ENCODE measurements around the gene DBN1. TPM values are rescaled to one million over a fixed set of nuclear protein-coding genes. Genes with fewer than 3 reads are reported as not detected.

DBN1 gene
- total and polyA plus RNA-seq, 9 of the 15 experiments (the other 6 are each of a cell fraction or from before 2014, with no cell fraction given), result 0.25 to 87.2 (median 27.9) TPM

DNA sequence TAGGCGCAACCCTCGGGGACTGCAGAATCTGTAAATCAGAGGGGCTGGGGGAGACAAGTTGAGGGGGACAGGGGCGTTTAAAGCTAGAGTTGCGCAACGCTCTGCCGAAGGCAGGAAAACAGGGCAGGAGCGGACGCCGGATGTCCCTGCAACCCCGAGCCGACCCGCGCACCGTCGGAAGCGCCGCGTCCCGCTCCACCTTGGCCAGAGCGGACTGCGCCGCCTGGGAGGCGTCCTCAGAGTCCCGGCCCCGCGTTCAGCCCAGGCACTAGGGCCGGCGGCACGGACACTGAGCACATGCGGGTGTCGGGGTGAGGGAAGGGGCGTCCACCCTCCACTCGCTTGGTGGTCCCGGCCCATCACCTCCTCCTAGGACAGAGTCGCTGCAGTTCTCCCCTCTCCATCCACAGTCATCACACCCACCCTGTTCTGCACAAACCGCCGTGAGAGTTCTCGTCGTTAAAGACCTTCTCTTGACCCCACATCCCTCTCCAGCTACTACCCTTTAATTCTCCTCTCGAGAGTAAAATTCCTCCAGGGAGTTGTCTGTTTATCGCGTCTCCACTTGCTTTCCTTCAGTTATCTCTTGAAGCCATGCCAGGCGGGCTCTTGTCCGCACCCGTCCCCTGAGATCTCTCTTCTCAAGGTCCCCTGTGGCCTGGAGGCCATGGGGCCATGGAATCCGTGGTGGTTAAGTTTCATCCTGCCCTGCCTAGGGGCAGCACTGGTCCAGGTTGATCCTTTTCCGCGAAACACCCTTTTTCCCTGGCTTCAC is 24.8 kb upstream of the DBN1 start (continued):
- TF ChIP-seq, protein P1, sequence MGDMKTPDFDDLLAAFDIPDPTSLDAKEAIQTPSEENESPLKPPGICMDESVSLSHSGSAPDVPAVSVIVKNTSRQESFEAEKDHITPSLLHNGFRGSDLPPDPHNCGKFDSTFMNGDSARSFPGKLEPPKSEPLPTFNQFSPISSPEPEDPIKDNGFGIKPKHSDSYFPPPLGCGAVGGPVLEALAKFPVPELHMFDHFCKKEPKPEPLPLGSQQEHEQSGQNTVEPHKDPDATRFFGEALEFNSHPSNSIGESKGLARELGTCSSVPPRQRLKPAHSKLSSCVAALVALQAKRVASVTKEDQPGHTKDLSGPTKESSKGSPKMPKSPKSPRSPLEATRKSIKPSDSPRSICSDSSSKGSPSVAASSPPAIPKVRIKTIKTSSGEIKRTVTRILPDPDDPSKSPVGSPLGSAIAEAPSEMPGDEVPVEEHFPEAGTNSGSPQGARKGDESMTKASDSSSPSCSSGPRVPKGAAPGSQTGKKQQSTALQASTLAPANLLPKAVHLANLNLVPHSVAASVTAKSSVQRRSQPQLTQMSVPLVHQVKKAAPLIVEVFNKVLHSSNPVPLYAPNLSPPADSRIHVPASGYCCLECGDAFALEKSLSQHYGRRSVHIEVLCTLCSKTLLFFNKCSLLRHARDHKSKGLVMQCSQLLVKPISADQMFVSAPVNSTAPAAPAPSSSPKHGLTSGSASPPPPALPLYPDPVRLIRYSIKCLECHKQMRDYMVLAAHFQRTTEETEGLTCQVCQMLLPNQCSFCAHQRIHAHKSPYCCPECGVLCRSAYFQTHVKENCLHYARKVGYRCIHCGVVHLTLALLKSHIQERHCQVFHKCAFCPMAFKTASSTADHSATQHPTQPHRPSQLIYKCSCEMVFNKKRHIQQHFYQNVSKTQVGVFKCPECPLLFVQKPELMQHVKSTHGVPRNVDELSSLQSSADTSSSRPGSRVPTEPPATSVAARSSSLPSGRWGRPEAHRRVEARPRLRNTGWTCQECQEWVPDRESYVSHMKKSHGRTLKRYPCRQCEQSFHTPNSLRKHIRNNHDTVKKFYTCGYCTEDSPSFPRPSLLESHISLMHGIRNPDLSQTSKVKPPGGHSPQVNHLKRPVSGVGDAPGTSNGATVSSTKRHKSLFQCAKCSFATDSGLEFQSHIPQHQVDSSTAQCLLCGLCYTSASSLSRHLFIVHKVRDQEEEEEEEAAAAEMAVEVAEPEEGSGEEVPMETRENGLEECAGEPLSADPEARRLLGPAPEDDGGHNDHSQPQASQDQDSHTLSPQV (IDR thresholded peaks at IDR 0.05), result 0 out of 2 replicates have a peak, but pooled peaks have one; percentile 58
- TF ChIP-seq KDM1A (IDR thresholded peaks at IDR 0.05) (0 out of 4 replicates have a peak, but pooled peaks of 1 of the 2 experiments have one; percentile 7), ERF (CRISPR knock-in tag; IDR thresholded peaks at IDR 0.05) (no peak), ZNF232 (CRISPR knock-in tag; IDR thresholded peaks at IDR 0.05) (0 out of 2 replicates have a peak, but pooled peaks have one; percentile 26), JUN (IDR thresholded peaks at IDR 0.05; ENCODE audit: borderline replicate concordance, low read depth, low read length) (no peak), JUN (CRISPR knock-in tag; IDR thresholded peaks at IDR 0.05; ENCODE audit: borderline replicate concordance) (peak; percentile 62; the same call in 1 of the 2 replicates), LEF1 (IDR thresholded peaks at IDR 0.05) (no peak; the same call in 1 of the 2 replicates), SIN3A (IDR thresholded peaks at IDR 0.05; ENCODE audit: borderline replicate concordance in 2 of 2, control insufficient read depth in 1 of 2, low read depth in 2 of 2, low read length in 2 of 2) (0 out of 4 replicates have a peak, but pooled peaks have one; percentile 11 to 55), TCF3 (CRISPR knock-in tag; IDR thresholded peaks at IDR 0.05) (peak; percentile 72), SMARCE1 (IDR thresholded peaks at IDR 0.05) (peak; percentile 27; the same call in 1 of the 2 replicates), NR1H2 (CRISPR knock-in tag; IDR thresholded peaks at IDR 0.05) (0 out of 2 replicates have a peak, but pooled peaks have one; percentile 72), TGIF2 (CRISPR knock-in tag; IDR thresholded peaks at IDR 0.05) (0 out of 2 replicates have a peak, but pooled peaks have one; percentile 38), CHD1 (IDR thresholded peaks at IDR 0.05; ENCODE audit: low read length) (peak; percentile 94)
- TF ChIP-seq, protein P2, sequence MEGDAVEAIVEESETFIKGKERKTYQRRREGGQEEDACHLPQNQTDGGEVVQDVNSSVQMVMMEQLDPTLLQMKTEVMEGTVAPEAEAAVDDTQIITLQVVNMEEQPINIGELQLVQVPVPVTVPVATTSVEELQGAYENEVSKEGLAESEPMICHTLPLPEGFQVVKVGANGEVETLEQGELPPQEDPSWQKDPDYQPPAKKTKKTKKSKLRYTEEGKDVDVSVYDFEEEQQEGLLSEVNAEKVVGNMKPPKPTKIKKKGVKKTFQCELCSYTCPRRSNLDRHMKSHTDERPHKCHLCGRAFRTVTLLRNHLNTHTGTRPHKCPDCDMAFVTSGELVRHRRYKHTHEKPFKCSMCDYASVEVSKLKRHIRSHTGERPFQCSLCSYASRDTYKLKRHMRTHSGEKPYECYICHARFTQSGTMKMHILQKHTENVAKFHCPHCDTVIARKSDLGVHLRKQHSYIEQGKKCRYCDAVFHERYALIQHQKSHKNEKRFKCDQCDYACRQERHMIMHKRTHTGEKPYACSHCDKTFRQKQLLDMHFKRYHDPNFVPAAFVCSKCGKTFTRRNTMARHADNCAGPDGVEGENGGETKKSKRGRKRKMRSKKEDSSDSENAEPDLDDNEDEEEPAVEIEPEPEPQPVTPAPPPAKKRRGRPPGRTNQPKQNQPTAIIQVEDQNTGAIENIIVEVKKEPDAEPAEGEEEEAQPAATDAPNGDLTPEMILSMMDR (IDR thresholded peaks at IDR 0.05 in 2 of 3, conservative IDR thresholded peaks at IDR 0.05 in 1 of 3; ENCODE audit: insufficient read depth in 2 of 3, low read depth in 1 of 3, low read length in 3 of 3), result 0 out of 6 replicates have a peak, but pooled peaks of 1 of the 3 experiments have one; percentile 4
- TF ChIP-seq, protein P3, sequence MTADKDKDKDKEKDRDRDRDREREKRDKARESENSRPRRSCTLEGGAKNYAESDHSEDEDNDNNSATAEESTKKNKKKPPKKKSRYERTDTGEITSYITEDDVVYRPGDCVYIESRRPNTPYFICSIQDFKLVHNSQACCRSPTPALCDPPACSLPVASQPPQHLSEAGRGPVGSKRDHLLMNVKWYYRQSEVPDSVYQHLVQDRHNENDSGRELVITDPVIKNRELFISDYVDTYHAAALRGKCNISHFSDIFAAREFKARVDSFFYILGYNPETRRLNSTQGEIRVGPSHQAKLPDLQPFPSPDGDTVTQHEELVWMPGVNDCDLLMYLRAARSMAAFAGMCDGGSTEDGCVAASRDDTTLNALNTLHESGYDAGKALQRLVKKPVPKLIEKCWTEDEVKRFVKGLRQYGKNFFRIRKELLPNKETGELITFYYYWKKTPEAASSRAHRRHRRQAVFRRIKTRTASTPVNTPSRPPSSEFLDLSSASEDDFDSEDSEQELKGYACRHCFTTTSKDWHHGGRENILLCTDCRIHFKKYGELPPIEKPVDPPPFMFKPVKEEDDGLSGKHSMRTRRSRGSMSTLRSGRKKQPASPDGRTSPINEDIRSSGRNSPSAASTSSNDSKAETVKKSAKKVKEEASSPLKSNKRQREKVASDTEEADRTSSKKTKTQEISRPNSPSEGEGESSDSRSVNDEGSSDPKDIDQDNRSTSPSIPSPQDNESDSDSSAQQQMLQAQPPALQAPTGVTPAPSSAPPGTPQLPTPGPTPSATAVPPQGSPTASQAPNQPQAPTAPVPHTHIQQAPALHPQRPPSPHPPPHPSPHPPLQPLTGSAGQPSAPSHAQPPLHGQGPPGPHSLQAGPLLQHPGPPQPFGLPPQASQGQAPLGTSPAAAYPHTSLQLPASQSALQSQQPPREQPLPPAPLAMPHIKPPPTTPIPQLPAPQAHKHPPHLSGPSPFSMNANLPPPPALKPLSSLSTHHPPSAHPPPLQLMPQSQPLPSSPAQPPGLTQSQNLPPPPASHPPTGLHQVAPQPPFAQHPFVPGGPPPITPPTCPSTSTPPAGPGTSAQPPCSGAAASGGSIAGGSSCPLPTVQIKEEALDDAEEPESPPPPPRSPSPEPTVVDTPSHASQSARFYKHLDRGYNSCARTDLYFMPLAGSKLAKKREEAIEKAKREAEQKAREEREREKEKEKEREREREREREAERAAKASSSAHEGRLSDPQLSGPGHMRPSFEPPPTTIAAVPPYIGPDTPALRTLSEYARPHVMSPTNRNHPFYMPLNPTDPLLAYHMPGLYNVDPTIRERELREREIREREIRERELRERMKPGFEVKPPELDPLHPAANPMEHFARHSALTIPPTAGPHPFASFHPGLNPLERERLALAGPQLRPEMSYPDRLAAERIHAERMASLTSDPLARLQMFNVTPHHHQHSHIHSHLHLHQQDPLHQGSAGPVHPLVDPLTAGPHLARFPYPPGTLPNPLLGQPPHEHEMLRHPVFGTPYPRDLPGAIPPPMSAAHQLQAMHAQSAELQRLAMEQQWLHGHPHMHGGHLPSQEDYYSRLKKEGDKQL (CRISPR knock-in tag; IDR thresholded peaks at IDR 0.05; ENCODE audit: borderline replicate concordance), result 0 out of 2 replicates have a peak, but pooled peaks have one; percentile 80

Data from K562 (cell line).